A673 (cell line): ENCODE results near the gene KIFC3. TPM values are rescaled to one million over a fixed set of nuclear protein-coding genes. Genes with fewer than 3 reads are reported as not detected.

ENCODE experiments used
- BruUV-seq: library from RNA; stranded (reverse); fragments of 400-500 nt; replicated peaks from 2 replicates; lab custom pipeline; 2021; lab: Mats Ljungman, UMichigan
- CTCF ChIA-PET: fragments of 300-600 bp; sonication (Branson Sonifier 250); formaldehyde crosslinking; loops from one replicate; lab custom pipeline; 2022; ENCODE audit warnings: antibody characterized with exemption; lab: Charles Lee
- POLR2A ChIA-PET: fragments of 300-600 bp; sonication (Branson Sonifier 250); formaldehyde crosslinking; loops from one replicate; lab custom pipeline; 2022; ENCODE audit warnings: antibody characterized with exemption; ENCODE audit not compliant: low non-redundant PET; lab: Charles Lee
- DNase-seq: peaks from one replicate; pipeline ENCODE4 v3.0.0-alpha.2; 2015; ENCODE audit warnings: low spot score
- H3K27ac ChIP-seq: fragments of 200-600 bp; sonication (generic); 2 replicates; pipeline ENCODE4 v1.5.1; 2016; ENCODE audit warnings: mixed run types, low read depth, mild to moderate bottlenecking, mixed read lengths, antibody characterized with exemption, low read length; ENCODE audit not compliant: poor library complexity, severe bottlenecking
- H3K27me3 ChIP-seq: fragments of 200-600 bp; sonication (generic); replicated peaks from 2 replicates; pipeline ENCODE4 v1.6.1; 2017; ENCODE audit warnings: mixed run types, low read depth, mild to moderate bottlenecking, mixed read lengths, antibody characterized with exemption, low read length; ENCODE audit not compliant: insufficient read depth, poor library complexity
- H3K36me3 ChIP-seq: fragments of 200-600 bp; sonication (generic); 2 replicates; pipeline ENCODE4 v1.6.1; 2016; ENCODE audit warnings: mixed run types, mild to moderate bottlenecking, mixed read lengths, antibody characterized with exemption, low read length; ENCODE audit not compliant: insufficient read depth, poor library complexity, severe bottlenecking
- H3K4me1 ChIP-seq: fragments of 200-600 bp; sonication (generic); 2 replicates; pipeline ENCODE4 v1.6.1; 2017; ENCODE audit warnings: mixed run types, mild to moderate bottlenecking, mixed read lengths, antibody characterized with exemption, low read length; ENCODE audit not compliant: insufficient read depth, poor library complexity, severe bottlenecking
- H3K4me3 ChIP-seq: fragments of 200-600 bp; sonication (generic); 2 replicates; pipeline ENCODE4 v1.5.1; 2016; ENCODE audit warnings: low read depth, mixed run types, mild to moderate bottlenecking, mixed read lengths, low read length; ENCODE audit not compliant: poor library complexity, severe bottlenecking
- H3K9me3 ChIP-seq: fragments of 200-600 bp; sonication (generic); 2 replicates; pipeline ENCODE4 v1.6.1; 2016; ENCODE audit warnings: mixed run types, low read depth, mild to moderate bottlenecking, mixed read lengths, antibody characterized with exemption, low read length; ENCODE audit not compliant: poor library complexity, severe bottlenecking
- EZH2 ChIP-seq: fragments of 200-600 bp; sonication (generic); IDR thresholded peaks from 2 replicates; pipeline ENCODE4 v1.6.1; 2017; ENCODE audit warnings: borderline replicate concordance, low read depth, mild to moderate bottlenecking, mixed read lengths, antibody characterized with exemption, low read length; ENCODE audit not compliant: poor library complexity, severe bottlenecking
- intact Hi-C: fragments of 100-400 bp; cut with micrococcal nuclease; formaldehyde crosslinking; loops from one replicate; pipeline ENCODE4 v1.10.0; 2022; ENCODE audit not compliant: unreplicated experiment
- total RNA-seq: library from RNA; stranded (reverse); gene quantifications from 2 replicates; pipeline ENCODE4 v1.2.3, GENCODE V29; 2021
- TF ChIP-seq, protein P1 (sequence below): fragments of 300-800, 200-600 bp; sonication (generic); conservative IDR thresholded peaks from 2 replicates; pipeline ENCODE4 v1.5.1; 2017; ENCODE audit warnings: low read depth, mild to moderate bottlenecking, antibody characterized with exemption, low read length, moderate library complexity, mixed read lengths

KIFC3 gene
- total RNA-seq, 1 experiment from 2014 or later, result 198 TPM

DNA sequence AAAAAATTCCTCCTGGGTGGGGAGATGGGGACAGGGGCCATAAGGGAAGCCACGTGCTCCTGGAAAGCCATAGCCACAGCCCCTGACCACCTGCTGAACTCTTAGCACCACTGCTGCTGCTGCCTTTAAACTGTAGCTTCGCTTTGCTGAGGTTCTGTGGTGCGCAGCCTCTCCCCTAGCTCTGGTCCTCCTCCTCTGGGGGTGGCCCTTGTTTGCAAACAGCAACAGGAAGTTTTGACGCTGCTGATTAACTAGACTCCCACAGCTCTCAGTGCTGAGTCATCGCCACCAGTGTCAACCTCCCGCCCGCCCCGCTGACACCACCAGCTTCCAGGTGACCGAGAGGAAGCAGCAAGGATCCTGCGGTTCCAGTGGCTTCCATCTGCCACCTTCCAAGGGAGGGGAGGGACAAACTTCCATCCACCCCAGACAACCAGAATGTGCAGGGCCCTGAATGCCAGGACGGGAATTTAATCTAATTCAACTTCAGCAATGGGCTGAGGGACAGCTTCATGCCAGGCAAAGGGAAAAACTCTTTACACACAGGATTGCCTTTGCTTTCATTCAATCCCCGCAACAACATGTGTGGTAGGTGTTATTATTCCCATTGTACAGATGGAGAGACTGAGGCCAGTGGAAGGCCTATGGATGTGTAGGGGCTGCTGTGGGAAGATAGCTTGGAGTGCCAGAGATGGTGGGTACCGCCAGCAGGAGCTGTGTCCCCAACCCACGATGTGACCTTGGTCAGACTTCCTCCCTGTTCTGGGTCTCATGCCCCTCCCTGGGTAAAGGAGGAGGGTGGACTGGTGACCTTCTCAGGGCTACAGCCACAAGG lies 8.1 kb upstream of the KIFC3 start:
- no peaks in the 10 kb centered on the region for H3K27me3 ChIP-seq
- intact Hi-C loops, result no loop called here
- peak overlapping the region; percentile 89 for H3K27ac ChIP-seq
- BruUV-seq, result TSS peak; percentile 30
- TF ChIP-seq EZH2, result no peak
- TF ChIP-seq, protein P1, sequence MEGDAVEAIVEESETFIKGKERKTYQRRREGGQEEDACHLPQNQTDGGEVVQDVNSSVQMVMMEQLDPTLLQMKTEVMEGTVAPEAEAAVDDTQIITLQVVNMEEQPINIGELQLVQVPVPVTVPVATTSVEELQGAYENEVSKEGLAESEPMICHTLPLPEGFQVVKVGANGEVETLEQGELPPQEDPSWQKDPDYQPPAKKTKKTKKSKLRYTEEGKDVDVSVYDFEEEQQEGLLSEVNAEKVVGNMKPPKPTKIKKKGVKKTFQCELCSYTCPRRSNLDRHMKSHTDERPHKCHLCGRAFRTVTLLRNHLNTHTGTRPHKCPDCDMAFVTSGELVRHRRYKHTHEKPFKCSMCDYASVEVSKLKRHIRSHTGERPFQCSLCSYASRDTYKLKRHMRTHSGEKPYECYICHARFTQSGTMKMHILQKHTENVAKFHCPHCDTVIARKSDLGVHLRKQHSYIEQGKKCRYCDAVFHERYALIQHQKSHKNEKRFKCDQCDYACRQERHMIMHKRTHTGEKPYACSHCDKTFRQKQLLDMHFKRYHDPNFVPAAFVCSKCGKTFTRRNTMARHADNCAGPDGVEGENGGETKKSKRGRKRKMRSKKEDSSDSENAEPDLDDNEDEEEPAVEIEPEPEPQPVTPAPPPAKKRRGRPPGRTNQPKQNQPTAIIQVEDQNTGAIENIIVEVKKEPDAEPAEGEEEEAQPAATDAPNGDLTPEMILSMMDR, result no peak
- ChIA-PET POLR2A (interaction anchor here (0.6 kb wide), 1 partner anchor 56 kb away, joined by 3 read pairs; no protein-coding TSS in a partner anchor), CTCF (no interaction called here)
- DNase-seq, result peak; percentile 94
- H3K36me3 ChIP-seq, result no peaks in the 10 kb centered on the region
- H3K4me1 ChIP-seq, result peaks cover 52% of the 10 kb centered on the region
- no peak overlapping the region for H3K4me3 ChIP-seq
- no peaks in the 10 kb centered on the region for H3K9me3 ChIP-seq

DNA sequence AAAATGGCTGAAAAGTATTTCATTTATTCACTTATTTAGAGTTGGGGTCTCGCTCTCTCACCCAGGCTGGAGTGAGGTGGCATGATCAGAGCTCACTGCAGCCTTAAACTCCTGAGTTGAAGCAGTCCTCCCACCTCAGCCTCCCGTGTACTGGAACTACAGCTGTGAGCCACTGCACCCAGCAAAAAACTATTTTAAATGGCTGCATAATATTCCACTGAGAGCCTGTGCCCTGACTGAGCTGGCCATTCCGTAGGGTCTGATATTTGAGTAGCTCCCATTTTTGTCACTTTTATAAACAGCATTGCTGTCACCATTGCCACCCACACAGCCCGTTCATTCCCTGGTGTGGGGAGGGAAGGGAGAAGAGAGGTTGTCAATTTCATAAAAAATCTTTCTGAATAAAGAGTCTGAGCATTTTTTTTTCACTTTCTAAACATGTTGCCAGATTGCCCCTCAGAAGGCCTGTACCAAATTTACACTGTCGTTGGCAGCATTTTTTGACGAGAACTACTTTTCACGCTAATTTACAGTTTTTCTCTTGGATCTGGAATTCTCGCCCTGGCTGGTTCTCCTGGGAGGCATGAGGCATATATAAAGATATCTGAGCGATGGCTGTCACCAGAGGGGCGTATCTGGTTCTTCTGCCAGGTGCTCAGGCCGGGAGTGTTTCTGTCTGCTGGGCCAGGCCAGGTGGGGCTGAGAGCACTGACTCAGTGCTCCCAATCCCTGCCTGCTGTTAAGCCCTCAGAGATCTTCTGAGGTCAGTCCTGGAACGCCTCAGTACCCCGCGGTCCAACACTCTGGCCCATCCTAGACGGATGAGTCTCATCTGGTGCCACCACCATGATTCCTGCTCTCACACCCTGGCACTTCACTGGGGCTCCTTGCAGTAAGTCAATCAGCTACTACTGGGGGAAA lies 7.2 kb upstream of the KIFC3 start:
- H3K27me3 ChIP-seq, result no peaks in the 10 kb centered on the region
- H3K36me3 ChIP-seq, result no peaks in the 10 kb centered on the region
- POLR2A ChIA-PET, result no interaction called here
- TF ChIP-seq, protein P1, result no peak
- no peak for TF ChIP-seq EZH2
- peaks cover 53% of the 10 kb centered on the region for H3K4me1 ChIP-seq
- intact Hi-C loops, result loop anchor here (2.0 kb wide), 1 partner anchor 37 kb away; no protein-coding TSS in a partner anchor
- CTCF ChIA-PET, result no interaction called here
- no TSS peak for BruUV-seq
- H3K4me3 ChIP-seq, result no peak overlapping the region
- no peaks in the 10 kb centered on the region for H3K9me3 ChIP-seq
- DNase-seq, result no peak
- peak overlapping the region; percentile 89 for H3K27ac ChIP-seq

DNA sequence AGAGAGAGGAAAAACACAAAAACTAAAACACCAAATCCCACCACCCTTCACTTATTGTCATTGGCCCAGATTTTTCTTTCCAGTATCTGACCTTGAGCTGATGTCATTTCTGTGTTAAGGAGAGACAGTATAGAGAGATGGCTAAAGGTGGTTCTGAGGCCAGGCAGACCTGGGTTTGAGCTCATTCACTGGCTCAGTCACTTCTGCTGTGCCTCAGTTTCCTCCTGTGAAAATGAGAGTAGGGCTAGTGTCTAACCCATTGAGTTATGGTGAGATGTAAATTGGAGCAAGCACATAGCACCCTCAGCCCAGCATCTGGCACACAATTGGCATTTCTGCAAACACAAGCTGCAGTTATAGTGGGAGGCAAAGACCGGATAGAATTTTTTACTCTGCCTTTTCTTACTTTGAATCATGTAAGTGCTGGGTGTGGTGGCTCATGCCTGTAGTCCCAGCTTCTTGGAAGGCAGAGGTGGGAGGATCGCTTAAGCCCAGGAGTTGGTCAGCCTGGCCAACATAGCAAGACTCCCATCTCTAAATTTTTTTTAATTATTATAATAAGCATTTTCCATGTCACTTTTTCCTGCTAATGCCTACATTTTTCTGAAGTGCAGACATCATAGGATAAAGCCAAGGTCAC lies 6.4 kb upstream of the KIFC3 start:
- ChIA-PET POLR2A (interaction anchor here (0.7 kb wide), 1 partner anchor 9 kb away, joined by 3 read pairs; no protein-coding TSS in a partner anchor), CTCF (interaction anchor here (0.7 kb wide), 2 partner anchors 42 to 51 kb away, joined by 5 to 6 read pairs; no protein-coding TSS in a partner anchor)
- Histone ChIP-seq H3K4me1 (peaks cover 61% of the 10 kb centered on the region), H3K36me3 (no peaks in the 10 kb centered on the region), H3K27ac (peak overlapping the region; percentile 95), H3K4me3 (no peak overlapping the region), H3K27me3 (no peaks in the 10 kb centered on the region), H3K9me3 (no peaks in the 10 kb centered on the region)
- TF ChIP-seq, protein P1, result no peak
- TF ChIP-seq EZH2, result no peak
- DNase-seq, result no peak
- intact Hi-C loops, result loop anchor here (2.0 kb wide), 1 partner anchor 38 kb away; no protein-coding TSS in a partner anchor
- TSS peak; percentile 73 for BruUV-seq
